ENCODE data around the gene RANBP1.

The RANBP1 gene

GRCh38 chr22:20125201-20126174 is 9.6 kb downstream of the RANBP1 start:
- DNase-seq, result no peak

GRCh38 chr22:20126284-20127029 is 10.6 kb downstream of the RANBP1 start:
- DNase-seq, result no peak

GRCh38 chr22:20127318-20127868 is 11.5 kb downstream of the RANBP1 start:
- DNase-seq, result no peak

GRCh38 chr22:20127869-20128618 is 12.1 kb downstream of the RANBP1 start:
- no peak for DNase-seq

GRCh38 chr22:20128619-20128901 is 12.7 kb downstream of the RANBP1 start:
- no peak for DNase-seq

GRCh38 chr22:20128902-20129746 is 13.2 kb downstream of the RANBP1 start:
- no peak for DNase-seq

GRCh38 chr22:20129747-20130014 is 13.8 kb downstream of the RANBP1 start:
- no peak for DNase-seq

- DNase-seq, result no peak
Measured at GRCh38 chr22:20130319-20130718, 14.4 kb downstream of the RANBP1 start.

GRCh38 chr22:20130731-20131596 is 15.1 kb downstream of the RANBP1 start:
- no peak for DNase-seq

- no peak for DNase-seq
Measured at GRCh38 chr22:20131597-20131858, 15.6 kb downstream of the RANBP1 start, which contains the start of gene ZDHHC8. TSS of gene ZDHHC8 (plus strand) at chr22:20131804. CDS start at chr22:20131948, 144 bp downstream.

GRCh38 chr22:20131859-20132685 is 16.2 kb downstream of the RANBP1 start:
- DNase-seq, result no peak

GRCh38 chr22:20132686-20133246 is 16.9 kb downstream of the RANBP1 start:
- DNase-seq, result no peak

- DNase-seq, result no peak
Measured at GRCh38 chr22:20133930-20134549, 18.1 kb downstream of the RANBP1 start.

GRCh38 chr22:20135265-20135664 is 19.4 kb downstream of the RANBP1 start:
- DNase-seq, result no peak

- DNase-seq, result no peak
Measured at GRCh38 chr22:20135806-20136602, 20.1 kb downstream of the RANBP1 start.

GRCh38 chr22:20136603-20136873 is 20.6 kb downstream of the RANBP1 start:
- no peak for DNase-seq

GRCh38 chr22:20137113-20137512 is 21.2 kb downstream of the RANBP1 start:
- no peak for DNase-seq

GRCh38 chr22:20137671-20138416 is 21.9 kb downstream of the RANBP1 start:
- no peak for DNase-seq

- no peak for DNase-seq
Measured at GRCh38 chr22:20138417-20138738, 22.5 kb downstream of the RANBP1 start.

Measured in NCI-H510A treated with DMSO at 0.1 percent for 48 hours (cell line).